Cardiac fibroblast (primary cell): ENCODE results near the gene COG2.
"Not testable (repeated sequence)": the region's sequence is repeated elsewhere in the genome, so short reads cannot be mapped to it uniquely, and the experiment has no call there.

Source experiments
- DNase-seq, 2 donors: peaks; one replicate each; pipeline versions ENCODE4 v3.0.0 to v3.0.0-alpha.2; 2010; ENCODE audit warnings: low read depth in 2 of 2
- H3K4me3 ChIP-seq, 2 donors: replicated peaks in 1 of 2; 1 replicate in 1 of 2; 2 replicates in 1 of 2; pipeline ENCODE4 v1.5.1; 2011; ENCODE audit warnings: low read depth in 2 of 2, low read length in 2 of 2, mild to moderate bottlenecking in 2 of 2, moderate library complexity in 1 of 2
- CTCF ChIP-seq: IDR thresholded peaks from one replicate; pipeline ENCODE4 v1.5.1; 2011; ENCODE audit warnings: low read depth, mild to moderate bottlenecking, low read length, inconsistent platforms

COG2 gene

GRCh38 chr1:230693221-230693620, 50.9 kb downstream of the COG2 start:
- DNase-seq = no peak
- no peak overlapping the region for H3K4me3 ChIP-seq
- TF ChIP-seq CTCF = no peak

DNA sequence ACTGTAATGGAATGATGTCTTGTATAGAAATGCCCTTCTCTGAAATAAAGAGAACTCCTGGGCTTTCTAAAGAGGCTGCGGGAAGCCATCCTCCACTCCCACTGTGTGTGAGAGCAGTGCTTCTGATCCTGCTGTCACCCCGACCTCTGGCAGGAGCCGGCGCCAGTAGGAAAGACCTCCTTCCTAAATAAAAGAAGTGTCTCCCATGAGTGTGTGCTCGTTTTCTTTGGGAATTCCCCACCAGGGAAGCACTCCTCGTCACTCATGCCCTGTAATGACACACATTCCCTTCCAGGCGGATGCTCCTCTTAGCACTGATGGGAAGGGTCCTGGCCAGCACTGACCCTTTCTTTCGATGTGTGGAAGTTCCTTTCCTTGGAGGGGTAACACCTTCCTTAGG, 51.5 kb downstream of the COG2 start:
- no peak overlapping the region for H3K4me3 ChIP-seq
- no peak for DNase-seq
- no peak for TF ChIP-seq CTCF

DNA sequence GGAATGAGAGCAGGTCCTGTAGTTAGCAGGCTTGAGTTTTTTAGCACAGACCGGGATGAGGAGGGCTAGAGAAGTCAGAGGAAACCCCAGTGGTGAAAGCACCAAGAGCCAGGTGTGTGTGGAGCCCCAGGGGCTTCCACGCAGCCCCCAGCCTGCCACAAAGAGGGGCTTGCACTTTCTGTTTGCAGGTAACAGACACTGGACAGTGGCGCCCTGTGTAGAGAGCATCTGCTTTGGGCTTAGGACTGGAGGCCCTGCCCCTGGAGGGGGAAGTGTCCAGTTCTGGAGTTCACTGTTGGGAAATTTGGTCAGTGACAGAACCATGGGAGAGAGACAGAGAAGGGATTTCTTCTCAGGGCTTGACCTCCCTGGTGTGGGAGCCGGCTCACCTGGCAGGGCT, 52.2 kb downstream of the COG2 start:
- no peak for DNase-seq
- no peak for TF ChIP-seq CTCF
- H3K4me3 ChIP-seq = no peak overlapping the region

- H3K4me3 ChIP-seq = no peak overlapping the region
- no peak for DNase-seq
- no peak for TF ChIP-seq CTCF
Measured at GRCh38 chr1:230694991-230695390, 52.7 kb downstream of the COG2 start.

DNA sequence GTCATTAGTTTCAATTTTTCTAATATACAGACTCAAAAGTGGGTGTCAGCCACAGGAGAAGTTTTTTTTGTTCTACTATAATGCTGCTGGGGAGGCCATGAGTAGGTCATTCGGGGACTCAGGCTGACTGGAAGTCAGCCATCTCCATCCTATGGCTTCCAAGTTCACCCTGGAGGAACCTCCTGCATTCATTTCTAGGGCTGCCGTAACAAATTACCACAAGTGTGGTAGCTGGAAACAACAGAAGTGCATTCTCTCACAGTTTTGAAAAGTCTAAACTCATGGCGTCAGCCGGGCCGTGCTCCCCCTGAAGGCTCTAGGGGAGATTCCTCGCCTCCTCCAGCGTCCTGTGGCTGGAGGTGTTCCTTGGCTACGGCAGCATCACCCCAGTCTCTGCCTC, 53.9 kb downstream of the COG2 start:
- DNase-seq = no peak
- no peak overlapping the region for H3K4me3 ChIP-seq
- no peak for TF ChIP-seq CTCF

GRCh38 chr1:230696722-230697437, 54.6 kb downstream of the COG2 start:
- peak in 1 of 2 donors; percentile 6 for DNase-seq
- TF ChIP-seq CTCF = no peak
- H3K4me3 ChIP-seq = no peak overlapping the region

- TF ChIP-seq CTCF = no peak
Measured at GRCh38 chr1:230698130-230698529, 55.8 kb downstream of the COG2 start.

GRCh38 chr1:230698964-230699363, 56.7 kb downstream of the COG2 start:
- H3K4me3 ChIP-seq, DNase-seq: not testable (repeated sequence)

More at GRCh38 chr1:230698130-230698529, 55.8 kb downstream of the COG2 start:
- H3K4me3 ChIP-seq = no peak overlapping the region
- DNase-seq = no peak
